Ramos (cell line): ENCODE measurements around the gene MAP3K7.

ENCODE experiments used
- in situ Hi-C: fragments of 300-500 bp; cut with MboI; formaldehyde crosslinking; loops from one replicate; pipeline ENCODE4 v1.14.3; 2022; ENCODE audit warnings: low sequenced_read_pairs; ENCODE audit not compliant: unreplicated experiment

The MAP3K7 gene

GRCh38 chr6:90490030-90490716 lies 96.7 kb downstream of the MAP3K7 start:
- in situ Hi-C loops, result loop anchor here (25.0 kb wide), 1 partner anchor 603 kb away; the partner anchor contains the start of gene GJA10

GRCh38 chr6:90488816-90489215 lies 98.1 kb downstream of the MAP3K7 start:
- in situ Hi-C loops, result loop anchor here (25.0 kb wide), 1 partner anchor 602 kb away; the partner anchor contains the start of gene GJA10

- in situ Hi-C loops, result loop anchor here (25.0 kb wide), 1 partner anchor 598 kb away; the partner anchor contains the start of gene GJA10
These were observed 101.1 kb downstream of the MAP3K7 start for GRCh38 chr6:90485635-90486277.

- in situ Hi-C loops, result loop anchor here (25.0 kb wide), 1 partner anchor 598 kb away; the partner anchor contains the start of gene GJA10
These were observed 102.0 kb downstream of the MAP3K7 start for GRCh38 chr6:90484903-90485302.

- in situ Hi-C loops, result loop anchor here (25.0 kb wide), 1 partner anchor 597 kb away; the partner anchor contains the start of gene GJA10
These were observed 102.5 kb downstream of the MAP3K7 start for GRCh38 chr6:90484385-90484784.

- in situ Hi-C loops, result loop anchor here (25.0 kb wide), 1 partner anchor 597 kb away; the partner anchor contains the start of gene GJA10
These were observed 102.9 kb downstream of the MAP3K7 start for GRCh38 chr6:90483956-90484355.

- in situ Hi-C loops, result loop anchor here (25.0 kb wide), 1 partner anchor 596 kb away; the partner anchor contains the start of gene GJA10
These were observed 103.6 kb downstream of the MAP3K7 start for GRCh38 chr6:90483116-90483839.

- in situ Hi-C loops, result loop anchor here (25.0 kb wide), 1 partner anchor 593 kb away; the partner anchor contains the start of gene GJA10
These were observed 106.2 kb downstream of the MAP3K7 start for GRCh38 chr6:90480666-90481065.

GRCh38 chr6:90479603-90479926 lies 107.3 kb downstream of the MAP3K7 start:
- in situ Hi-C loops, result loop anchor here (5.0 to 25.0 kb wide), 2 partner anchors 192 to 592 kb away; partner anchors contain the start of gene GJA10

GRCh38 chr6:90478789-90479602 lies 107.9 kb downstream of the MAP3K7 start:
- in situ Hi-C loops, result loop anchor here (5.0 to 25.0 kb wide), 2 partner anchors 192 to 592 kb away; partner anchors contain the start of gene GJA10

- in situ Hi-C loops, result loop anchor here (5.0 to 25.0 kb wide), 2 partner anchors 191 to 591 kb away; partner anchors contain the start of gene GJA10
These were observed 108.6 kb downstream of the MAP3K7 start for GRCh38 chr6:90478278-90478677.

- in situ Hi-C loops, result loop anchor here (5.0 to 25.0 kb wide), 2 partner anchors 190 to 590 kb away; partner anchors contain the start of gene GJA10
These were observed 109.5 kb downstream of the MAP3K7 start for GRCh38 chr6:90477366-90477765.

- in situ Hi-C loops, result no loop called here
These were observed 114.2 kb downstream of the MAP3K7 start for GRCh38 chr6:90472716-90473115.

- in situ Hi-C loops, result no loop called here
These were observed 115.6 kb downstream of the MAP3K7 start for GRCh38 chr6:90471263-90471662.

- in situ Hi-C loops, result no loop called here
These were observed 117.0 kb downstream of the MAP3K7 start for GRCh38 chr6:90469906-90470305.

- in situ Hi-C loops, result no loop called here
These were observed 118.0 kb downstream of the MAP3K7 start for GRCh38 chr6:90468859-90469258.

GRCh38 chr6:90468080-90468479 lies 118.8 kb downstream of the MAP3K7 start:
- in situ Hi-C loops, result no loop called here

- in situ Hi-C loops, result no loop called here
These were observed 119.3 kb downstream of the MAP3K7 start for GRCh38 chr6:90467546-90467945.

- in situ Hi-C loops, result no loop called here
These were observed 120.5 kb downstream of the MAP3K7 start for GRCh38 chr6:90466154-90466940.
